Prostate gland (tissue), 2 donors: ENCODE measurements around the gene AFF4.

ENCODE experiments used
- CTCF ChIP-seq, 4 experiments: fragments of 200-600 bp in 2 of 4; fragments of 450-650 bp in 2 of 4; sonication (generic) in 2 of 4; IDR thresholded peaks; 1 replicate in 3 of 4; 2 replicates in 1 of 4; pipeline ENCODE4 v1.5.1; 2016 to 2019; ENCODE audit warnings: antibody characterized with exemption in 4 of 4, mild to moderate bottlenecking in 2 of 4, moderate library complexity in 2 of 4
- POLR2A ChIP-seq: fragments of 450-650 bp; IDR thresholded peaks from one replicate; pipeline ENCODE4 v1.6.1; 2016; ENCODE audit warnings: antibody characterized with exemption, mild to moderate bottlenecking

- TF ChIP-seq CTCF (IDR thresholded peaks at IDR 0.05) (no peak), POLR2A (no peak)
These were observed 122.5 kb downstream of the AFF4 start for GRCh38 chr5:132840896-132841295.
